Glomerular endothelial cell (primary cell): Measurements from ENCODE around the gene TAF3. TPM values are rescaled to one million over a fixed set of nuclear protein-coding genes. Genes with fewer than 3 reads are reported as not detected.
"Not testable (repeated sequence)": the region's sequence is repeated elsewhere in the genome, so short reads cannot be mapped to it uniquely, and the experiment has no call there.

Experiments
- DNase-seq: peaks from one replicate; pipeline ENCODE4 v3.0.0-alpha.2; 2011; ENCODE audit warnings: low read depth, low spot score; ENCODE audit errors: extremely low read depth
- total RNA-seq: library from RNA; depleted of rRNA; stranded (reverse); fragments of >200 nt; gene quantifications from 2 replicates; pipeline ENCODE4 v1.2.3, GENCODE V29; 2015

TAF3 gene
- total RNA-seq, 1 donor from 2014 or later: 6.5 TPM

GRCh38 chr10:8023851-8024250 is 205.5 kb downstream of the TAF3 start:
- DNase-seq: no peak

DNA sequence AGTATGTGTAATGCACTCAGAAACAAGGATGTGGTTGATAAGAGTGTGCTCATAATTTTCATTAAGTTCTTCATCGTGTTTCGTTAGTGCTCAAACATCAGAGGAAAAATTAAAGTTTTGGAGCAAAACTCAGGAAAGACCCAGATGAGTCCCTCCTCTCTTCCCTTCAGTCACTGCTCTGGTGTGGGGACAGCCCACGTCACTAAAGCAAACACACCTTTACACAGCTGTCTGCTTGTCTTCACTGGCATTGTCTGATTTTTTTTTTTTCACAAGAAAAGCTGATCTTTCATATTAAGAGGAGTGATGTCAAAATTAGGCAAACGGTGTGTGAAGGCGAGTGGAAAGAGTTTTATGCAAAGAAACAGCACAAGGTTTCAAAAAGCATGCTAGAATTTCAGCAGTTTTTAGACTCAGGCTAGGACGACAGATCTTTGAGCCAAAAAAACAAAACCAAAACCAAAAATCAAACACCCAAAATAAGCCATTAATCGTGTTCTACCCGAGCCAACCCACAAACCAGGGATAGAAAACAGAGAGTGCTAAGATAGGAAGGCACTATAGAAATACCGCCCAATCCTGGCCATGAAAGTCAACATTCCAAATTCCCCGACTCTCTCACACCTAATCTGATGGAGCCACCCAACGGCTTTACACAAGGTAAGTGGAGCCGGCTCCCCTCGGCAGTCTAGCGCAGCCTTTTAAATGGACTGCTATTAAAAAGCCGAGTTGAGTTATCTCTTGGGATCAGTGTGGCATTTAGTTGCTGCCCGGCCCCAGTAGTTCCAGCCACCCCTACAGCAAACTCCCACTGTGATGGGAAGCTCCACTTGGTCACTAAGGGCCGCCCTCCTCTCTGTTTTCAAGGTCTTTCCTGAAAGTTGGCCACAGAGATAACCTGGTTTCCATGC is 208.3 kb downstream of the TAF3 start:
- DNase-seq: no peak

GRCh38 chr10:8031211-8031610 is 212.9 kb downstream of the TAF3 start:
- DNase-seq: not testable (repeated sequence)

DNA sequence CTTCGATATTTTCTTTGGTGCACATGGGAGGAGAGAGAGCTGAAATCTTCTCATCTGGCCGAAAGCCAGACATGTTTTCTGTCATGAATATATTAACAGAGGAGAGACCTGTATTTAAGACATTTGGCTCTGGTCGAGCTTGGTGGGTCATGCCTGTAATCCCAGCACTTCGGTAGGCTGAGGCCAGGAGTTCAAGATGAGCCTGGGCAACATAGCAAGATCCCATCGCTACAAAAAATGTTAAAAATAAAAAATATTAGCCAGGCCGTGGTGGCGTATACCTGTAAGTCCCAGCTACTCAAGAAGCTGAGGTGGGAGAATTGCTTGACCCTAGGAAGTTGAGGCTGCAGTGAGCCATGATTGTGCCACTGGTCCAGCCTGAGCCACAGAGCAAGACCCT is 214.3 kb downstream of the TAF3 start:
- no peak for DNase-seq

DNA sequence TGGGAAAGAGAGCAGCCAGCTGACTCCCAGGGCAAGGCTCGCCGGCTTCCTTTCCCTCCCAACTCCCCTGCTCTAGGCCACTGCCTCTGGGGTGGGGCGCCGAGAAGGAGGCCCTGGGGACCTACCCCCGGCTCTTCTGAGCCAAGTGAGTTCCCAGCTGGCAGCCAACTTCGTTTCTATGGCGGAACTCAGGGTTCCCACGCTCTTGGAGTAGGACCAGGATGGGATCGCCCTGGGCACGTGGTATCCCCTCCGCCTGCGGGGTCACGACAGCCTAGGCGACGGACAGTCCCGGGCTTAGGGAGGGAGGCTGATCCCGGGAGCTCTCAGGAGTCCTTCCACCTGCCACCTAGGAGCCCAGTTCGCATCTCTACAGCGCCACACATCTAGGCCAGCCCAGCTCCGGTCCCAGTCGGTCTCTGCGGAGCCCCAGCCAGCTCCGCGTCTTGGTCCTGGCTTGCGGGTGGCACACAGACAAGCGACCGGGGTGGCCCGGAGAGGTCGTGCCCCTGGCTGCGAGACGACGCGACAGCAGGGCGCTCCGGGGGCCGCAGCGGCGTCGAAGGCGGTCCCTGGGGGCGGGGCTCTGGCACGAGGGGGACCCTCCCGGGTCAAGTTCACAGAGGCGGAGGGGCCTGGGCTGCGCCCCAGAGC is 215.6 kb downstream of the TAF3 start:
- no peak for DNase-seq

- DNase-seq: no peak
These were observed 216.2 kb downstream of the TAF3 start for GRCh38 chr10:8034466-8035005.

DNA sequence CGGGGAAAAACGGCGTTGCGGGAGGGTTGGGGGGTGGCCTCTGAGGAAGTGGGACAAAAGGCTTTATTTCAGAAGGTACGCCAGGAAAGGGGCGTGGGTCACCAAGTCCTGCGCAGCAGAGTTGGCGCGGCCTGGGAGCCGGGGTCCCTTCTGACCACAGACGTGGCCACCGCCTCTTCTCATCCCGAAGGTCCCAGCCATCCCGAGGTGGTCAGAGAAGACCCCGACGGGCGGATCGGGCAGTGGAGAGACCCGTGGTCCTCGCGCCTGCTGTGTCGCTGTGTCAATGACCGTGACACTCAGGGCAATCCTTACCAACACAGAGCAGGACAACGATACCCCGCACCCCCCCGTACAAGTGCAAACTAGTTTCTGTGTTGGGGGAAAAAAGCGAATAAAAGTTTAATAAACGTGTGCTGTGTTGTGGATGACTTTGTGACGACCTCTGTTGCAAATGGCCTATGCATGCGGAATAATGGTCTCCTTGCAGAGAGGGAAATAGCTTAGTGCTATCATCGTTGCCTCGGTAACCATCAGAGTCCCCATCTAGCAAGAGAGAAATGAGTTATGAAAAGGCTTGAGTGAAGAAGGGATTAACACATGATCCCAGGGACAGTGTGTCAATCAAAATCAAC is 216.8 kb downstream of the TAF3 start:
- no peak for DNase-seq

DNA sequence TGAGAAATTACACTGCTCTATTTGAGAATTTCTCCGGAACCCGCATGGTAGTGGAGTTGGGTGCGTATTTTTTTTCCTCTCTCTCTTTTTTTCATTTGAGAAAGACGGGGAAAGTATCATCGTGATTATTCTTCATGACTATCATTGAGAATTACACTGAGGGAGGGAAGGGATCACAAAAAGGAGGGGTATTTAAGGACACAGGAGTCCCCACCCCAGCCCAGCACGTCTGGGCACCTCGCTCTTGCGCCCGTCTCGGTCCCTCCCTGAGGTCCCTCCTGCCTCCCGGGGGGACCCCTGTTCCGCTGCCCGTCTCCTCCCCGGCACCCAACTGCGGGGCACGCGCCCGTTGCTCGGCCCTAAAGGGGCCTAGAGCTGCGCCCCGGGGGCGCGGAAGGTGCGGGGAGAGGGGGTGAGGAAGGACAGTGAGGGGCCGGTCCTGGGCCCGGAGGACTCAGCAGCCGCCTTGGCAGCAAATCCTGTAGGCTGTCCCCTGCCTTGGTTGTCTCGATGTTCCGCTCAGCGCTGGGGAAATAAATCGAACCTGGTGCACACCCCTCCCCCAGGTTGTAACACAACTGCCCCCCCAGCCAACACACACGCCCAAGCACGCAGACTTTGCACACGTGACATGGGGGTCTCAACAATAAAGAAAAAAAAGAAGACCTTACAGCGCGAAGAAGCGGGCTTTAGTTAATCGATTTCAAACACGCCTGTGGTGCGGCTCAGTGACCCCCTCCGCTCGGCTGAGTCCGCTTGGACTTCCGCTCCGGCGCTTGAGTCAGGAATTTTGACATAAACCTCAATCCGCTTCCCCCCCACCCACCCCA is 217.6 kb downstream of the TAF3 start:
- no peak for DNase-seq

DNA sequence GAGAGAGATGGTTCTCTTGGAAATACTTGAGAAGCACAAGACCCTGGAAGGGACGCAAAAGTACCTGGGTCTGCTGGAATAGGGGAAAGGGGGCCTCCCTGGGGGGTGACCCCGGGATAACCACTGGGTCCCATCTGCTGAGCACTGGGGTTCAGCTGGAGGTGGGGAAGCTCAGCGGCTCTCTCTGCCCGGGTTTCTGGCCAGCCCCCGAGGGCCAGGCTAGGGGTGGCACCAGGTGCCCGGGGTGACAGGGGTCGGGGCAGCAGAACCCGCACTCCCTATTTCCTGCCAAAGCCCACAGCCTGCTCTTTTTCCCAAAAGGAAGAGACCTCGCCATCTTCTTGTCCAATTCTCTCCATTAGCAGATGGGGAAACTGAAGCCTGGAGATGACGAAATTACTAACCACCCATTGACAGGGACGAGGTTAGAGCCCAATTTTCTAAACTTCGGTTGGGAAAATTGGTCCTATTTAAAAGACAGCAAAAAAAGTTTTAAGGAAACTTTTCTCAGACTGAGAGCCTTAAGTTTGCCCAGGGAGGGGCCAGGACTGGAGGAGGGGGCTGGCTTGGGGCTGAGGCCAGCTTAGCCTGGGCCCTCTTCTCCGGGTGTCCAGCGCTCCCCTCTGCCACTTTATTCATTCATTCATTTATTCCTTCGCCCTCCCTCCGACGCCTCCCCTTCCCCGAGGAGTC is 218.3 kb downstream of the TAF3 start:
- no peak for DNase-seq

- DNase-seq: no peak
These were observed 219.0 kb downstream of the TAF3 start for GRCh38 chr10:8037199-8037801.

DNA sequence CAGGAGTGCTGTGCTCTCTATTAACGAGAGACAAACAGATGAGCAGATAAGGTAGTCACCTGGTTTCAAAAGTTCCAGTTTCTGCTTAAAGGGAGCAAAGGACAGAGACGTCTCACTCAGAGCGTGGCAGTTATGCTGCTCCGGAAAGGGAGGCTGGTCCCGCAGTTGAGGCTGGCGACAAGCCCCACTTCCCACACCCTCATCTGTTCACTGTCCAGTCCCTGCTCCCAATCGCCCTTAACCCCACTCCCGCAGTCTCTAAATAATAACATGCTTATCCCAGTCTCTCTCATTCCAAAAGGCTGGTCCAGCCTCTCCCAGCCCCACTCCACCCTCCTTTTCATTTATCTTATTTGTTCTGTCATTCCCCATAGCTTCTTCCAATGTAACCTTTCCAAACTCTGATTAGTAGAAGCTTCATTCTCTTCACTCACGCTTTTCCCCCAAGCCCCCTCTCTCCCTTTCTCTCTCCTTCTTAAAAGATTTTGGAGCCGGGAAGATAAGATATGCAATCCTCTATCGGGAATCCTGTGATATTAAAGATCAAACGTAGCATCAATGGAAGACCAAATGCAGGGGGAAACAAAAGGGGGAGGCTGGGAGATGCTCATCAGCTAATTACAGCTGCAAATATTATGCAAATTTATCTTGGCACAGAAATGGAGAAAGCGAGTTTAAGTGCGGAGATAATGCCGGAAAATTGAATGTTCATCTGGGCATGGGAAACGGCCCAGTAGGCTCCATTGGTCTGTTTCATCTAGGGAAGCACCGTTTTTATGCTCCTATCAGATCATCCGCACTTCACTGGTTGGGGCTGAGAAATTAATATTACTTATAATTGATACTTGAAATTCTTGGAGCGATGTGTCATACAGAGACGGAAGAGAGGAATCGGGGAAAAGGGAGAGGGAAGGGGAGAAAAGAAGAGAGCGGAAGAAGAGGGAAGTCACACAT is 219.9 kb downstream of the TAF3 start:
- DNase-seq: no peak

DNA sequence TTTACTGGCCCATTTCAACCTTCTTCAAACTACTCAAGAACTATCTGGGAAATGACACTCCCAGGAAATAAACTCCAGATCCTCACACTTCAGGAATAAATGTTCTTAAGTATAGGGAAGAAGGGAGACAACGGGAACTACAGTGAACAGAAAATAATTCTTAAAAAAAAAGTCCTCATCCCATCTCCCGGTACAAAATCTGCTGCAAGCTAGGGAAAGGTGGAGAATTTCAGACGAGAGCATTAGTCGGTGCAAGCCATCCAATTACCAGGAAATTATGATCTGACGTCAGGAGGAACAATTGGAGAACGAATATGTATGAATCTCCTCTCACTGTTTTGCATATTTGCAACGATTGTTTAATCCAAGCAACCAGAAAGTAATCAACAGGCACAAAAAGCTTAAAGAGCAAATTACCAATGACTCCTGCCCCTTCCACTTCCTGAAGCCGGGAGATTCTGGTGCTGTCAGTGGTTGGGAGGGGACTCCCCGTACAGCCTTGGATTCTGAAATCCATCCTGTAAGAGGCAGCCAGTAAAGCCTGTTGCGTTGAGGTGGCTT is 221.1 kb downstream of the TAF3 start:
- DNase-seq: no peak

GRCh38 chr10:8040651-8041050 is 222.3 kb downstream of the TAF3 start:
- DNase-seq: no peak

GRCh38 chr10:8041284-8041991 is 223.1 kb downstream of the TAF3 start:
- no peak for DNase-seq

- no peak for DNase-seq
These were observed 223.9 kb downstream of the TAF3 start for GRCh38 chr10:8041992-8042720.

GRCh38 chr10:8042721-8043568 is 224.6 kb downstream of the TAF3 start:
- no peak for DNase-seq
